ENCODE data around the gene POFUT1.
A peak's percentile ranks its signal among the peaks of the same experiment; 100 is the strongest.

Gene POFUT1

GRCh38 chr20:32206760-32207625, 687 bp upstream of the POFUT1 start:
- DNase-seq (ENCODE audit: low spot score) = no peak

DNA sequence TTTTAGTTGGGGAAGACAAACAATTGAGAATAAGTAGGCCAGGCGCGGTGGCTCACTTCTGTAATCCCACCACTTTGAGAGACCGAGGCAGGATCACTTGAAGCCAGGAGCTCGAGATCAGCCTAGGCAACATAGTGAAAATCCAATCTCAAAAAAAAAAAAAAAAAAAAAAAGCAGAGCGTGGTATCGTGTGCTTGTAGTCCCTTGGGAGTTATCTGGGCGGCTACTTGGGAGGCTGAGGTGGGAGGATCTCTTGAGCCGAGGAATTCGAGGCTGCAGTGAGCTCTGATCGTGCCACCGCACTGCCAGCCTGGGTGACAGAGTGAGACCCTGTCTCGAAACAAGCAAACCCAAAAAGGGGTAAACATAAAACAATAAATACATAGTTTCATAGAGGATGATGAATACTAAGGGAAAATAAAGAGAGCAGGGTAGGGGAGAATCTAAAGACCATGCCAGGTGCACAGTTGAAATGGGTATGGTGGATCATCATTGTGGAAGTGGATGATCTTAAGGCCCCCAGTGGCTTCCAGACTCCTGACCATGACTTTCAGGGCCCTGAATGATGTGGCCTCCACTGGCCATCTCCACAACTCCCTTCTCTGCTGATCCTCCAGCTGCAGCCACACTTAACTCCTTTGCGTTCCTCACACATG, 947 bp downstream of the POFUT1 start:
- DNase-seq (ENCODE audit: low spot score) = no peak

GRCh38 chr20:32209850-32210605, 2.3 kb downstream of the POFUT1 start:
- DNase-seq (ENCODE audit: low spot score) = no peak

- no peak for DNase-seq (ENCODE audit: low spot score)
These were observed 6.2 kb downstream of the POFUT1 start for GRCh38 chr20:32213870-32214269.

DNA sequence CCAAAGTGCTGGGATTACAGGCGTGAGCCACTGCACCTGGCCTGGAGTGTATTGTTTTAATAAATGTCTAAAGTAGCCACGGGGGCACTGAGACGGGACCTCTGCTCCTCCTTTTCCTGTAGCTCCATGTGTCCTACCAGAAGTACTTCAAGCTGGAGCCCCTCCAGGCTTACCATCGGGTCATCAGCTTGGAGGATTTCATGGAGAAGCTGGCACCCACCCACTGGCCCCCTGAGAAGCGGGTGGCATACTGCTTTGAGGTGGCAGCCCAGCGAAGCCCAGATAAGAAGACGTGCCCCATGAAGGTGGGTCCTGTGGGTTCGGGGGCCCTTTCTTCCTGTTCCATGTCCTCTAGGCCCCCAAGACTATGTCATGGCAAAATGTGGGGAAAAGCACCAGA, 7.5 kb downstream of the POFUT1 start:
- no peak for DNase-seq (ENCODE audit: low spot score)

- DNase-seq (ENCODE audit: low spot score) = no peak
These were observed 8.0 kb downstream of the POFUT1 start for GRCh38 chr20:32215729-32216128.

DNA sequence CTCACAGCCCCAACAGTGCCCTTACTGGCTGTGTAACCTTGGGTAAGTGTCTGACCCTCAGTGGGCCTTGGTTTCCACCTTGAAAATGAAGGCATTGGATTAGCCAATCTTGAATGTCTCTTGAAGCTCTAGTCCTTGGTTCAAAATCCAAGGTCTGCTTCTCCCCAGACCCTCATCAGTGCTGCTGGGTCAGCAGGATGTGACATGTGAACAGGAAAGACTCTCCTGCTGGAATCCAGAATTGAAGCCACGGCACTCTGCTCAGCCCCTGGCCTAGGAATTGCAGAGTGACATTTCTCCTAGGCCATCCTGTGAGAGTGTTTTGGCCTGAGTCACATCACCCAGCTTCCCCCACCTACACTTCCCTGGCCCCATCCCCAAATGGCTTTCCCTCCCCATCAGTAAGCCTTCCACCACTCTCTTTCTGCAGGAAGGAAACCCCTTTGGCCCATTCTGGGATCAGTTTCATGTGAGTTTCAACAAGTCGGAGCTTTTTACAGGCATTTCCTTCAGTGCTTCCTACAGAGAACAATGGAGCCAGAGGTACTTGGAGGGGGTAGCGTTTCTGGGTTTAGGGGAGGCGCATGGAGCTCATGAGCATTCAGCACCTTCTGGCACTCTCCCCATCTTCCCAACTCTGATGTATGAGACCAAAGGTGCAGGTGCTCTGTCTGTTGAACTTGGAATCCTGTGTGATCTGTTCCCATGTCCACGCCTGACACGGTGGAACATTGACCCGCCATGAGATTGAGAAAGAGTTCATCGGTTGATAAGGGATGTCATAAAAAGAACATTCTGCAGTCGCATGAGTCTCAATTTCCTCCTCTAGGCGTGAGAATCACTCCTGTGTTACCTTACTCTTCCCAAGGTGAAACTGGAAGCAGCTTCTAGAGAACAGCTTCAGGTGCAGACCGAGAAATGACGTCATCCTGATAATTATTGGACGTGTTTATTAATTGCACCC, 8.8 kb downstream of the POFUT1 start:
- DNase-seq (ENCODE audit: low spot score) = peak; percentile 34

GRCh38 chr20:32218156-32218900, 10.6 kb downstream of the POFUT1 start:
- no peak for DNase-seq (ENCODE audit: low spot score)

DNA sequence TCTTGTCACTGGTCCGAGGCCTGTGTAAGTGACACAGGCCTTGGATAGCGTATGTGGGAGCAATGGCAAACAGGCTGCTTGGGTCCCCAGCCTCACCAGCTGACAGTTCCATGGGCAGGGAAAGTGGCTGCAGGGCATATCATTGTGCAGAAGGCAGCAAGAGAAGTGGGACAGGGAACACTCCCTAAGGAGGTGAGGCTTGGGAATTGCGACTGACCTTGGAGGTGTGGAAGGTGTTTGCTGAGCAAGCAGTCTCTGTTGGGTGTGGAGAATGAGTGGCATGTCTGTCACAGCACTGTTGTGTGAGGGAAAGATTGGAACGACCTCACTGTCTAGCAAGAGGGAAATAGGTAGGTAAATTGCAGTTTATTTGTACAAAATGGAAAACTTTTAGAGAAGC, 16.8 kb downstream of the POFUT1 start:
- DNase-seq (ENCODE audit: low spot score) = no peak

- no peak for DNase-seq (ENCODE audit: low spot score)
These were observed 18.7 kb downstream of the POFUT1 start for GRCh38 chr20:32226391-32226790.

DNA sequence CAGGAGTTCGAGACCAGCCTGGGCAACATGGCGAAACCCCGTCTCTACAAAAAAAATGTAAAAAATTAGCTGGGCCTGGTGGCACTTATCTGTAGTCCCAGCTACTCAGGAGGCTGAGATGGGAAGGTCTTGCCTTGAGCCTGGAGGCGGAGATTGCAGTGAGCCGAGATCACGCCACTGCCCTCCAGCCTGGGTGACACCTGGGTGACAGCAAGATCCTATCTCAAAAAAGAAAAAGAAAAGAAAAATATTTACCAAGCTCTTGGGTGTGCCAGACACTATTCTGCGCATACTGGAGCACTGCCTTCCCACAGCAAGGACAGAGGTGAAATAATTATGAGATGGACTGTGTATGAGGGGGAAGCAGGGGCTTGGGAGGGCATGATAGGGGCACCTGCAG, 19.6 kb downstream of the POFUT1 start:
- no peak for DNase-seq (ENCODE audit: low spot score)

- no peak for DNase-seq (ENCODE audit: low spot score)
These were observed 20.3 kb downstream of the POFUT1 start for GRCh38 chr20:32227744-32228688.

DNA sequence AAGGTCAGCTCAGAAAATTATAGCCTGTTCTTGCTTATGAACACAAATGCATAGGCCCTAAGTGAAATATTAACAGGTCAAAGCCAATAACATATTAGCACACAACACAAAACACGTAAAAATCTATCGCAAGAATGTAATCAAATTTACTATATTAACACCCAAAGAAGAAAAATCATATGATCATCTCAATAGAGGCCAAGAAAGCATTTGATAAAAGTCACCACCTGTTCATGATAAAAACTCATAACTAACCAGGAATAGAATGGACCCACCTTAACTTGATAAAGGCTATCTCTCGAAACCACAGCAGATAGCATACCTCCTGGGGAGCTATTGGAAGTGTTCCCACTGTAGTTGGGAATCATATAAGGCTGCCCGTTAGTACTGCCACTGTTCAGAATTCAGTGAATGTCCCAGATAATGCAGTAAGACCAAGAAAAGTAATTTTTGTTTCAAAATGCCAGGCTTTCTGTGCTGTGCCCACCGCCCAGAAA, 21.6 kb downstream of the POFUT1 start:
- DNase-seq (ENCODE audit: low spot score) = no peak

- DNase-seq (ENCODE audit: low spot score) = no peak
These were observed 23.0 kb downstream of the POFUT1 start for GRCh38 chr20:32230707-32231106.

GRCh38 chr20:32231245-32231644, 23.6 kb downstream of the POFUT1 start:
- no peak for DNase-seq (ENCODE audit: low spot score)

- DNase-seq (ENCODE audit: low spot score) = no peak
These were observed 24.2 kb downstream of the POFUT1 start for GRCh38 chr20:32231847-32232246.

DNA sequence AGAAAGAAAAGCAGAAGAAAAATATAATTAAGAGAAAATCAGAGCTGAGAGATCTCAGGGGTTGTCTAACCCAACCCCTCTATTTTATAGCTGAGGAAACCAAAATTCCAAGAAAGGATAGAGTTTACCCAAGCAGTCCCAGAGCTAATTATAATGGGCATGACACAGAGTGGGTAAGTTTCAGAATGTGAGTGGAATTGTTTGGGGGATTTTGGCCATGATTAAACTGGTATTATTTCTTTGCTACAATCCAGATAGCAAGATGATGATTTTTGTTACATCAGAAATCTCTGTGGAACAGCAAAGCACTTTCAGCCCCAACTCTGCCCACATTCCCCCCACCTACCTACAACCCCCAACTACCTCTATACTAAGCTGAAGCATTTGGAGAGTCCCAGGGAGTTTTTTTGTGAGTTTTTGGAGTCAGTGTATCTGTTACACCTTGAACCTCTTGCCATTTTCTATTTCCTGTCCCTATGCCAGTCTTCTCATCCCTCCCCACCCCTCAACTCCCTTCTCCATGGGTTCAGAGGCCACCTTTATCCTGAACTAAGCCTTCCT, 24.7 kb downstream of the POFUT1 start:
- no peak for DNase-seq (ENCODE audit: low spot score)

DNA sequence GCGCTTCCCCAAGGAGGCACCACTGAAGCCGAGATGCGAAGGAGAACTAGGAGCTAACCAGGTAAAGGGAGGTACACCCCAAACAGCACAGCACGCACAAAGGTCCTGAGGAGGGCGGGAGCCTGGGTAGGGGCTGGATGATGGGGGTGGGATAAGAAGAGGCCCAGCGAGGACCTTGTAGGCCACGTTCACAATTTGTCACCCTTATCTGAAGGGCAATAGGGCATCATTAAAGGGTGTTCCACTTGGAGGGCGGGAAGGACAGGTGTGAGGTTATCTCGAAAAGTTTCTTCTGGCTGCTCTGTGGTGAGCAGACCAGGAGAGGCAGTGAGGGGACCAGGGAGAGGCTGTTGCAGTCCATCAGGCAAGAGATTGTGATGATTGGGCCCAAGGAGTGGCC, 25.6 kb downstream of the POFUT1 start:
- DNase-seq (ENCODE audit: low spot score) = no peak

GRCh38 chr20:32234135-32234808, 26.6 kb downstream of the POFUT1 start:
- DNase-seq (ENCODE audit: low spot score) = no peak
